Thyroid gland (tissue), 4 donors: ENCODE data around the gene ROBO4.

Source experiments
- CTCF ChIP-seq, 6 experiments: fragments of 200-600 bp in 3 of 6; fragments of 450-650 bp in 3 of 6; sonication (generic) in 3 of 6; IDR thresholded peaks; one replicate each; pipeline ENCODE4 v1.5.1; 2016 to 2019; ENCODE audit warnings: antibody characterized with exemption in 6 of 6, mild to moderate bottlenecking in 2 of 6, inconsistent platforms in 1 of 6, moderate library complexity in 1 of 6
- POLR2A ChIP-seq, 2 donors: fragments of 450-650 bp; IDR thresholded peaks; one replicate each; pipeline ENCODE4 v1.6.1; 2017; ENCODE audit warnings: antibody characterized with exemption in 2 of 2, mild to moderate bottlenecking in 2 of 2, moderate library complexity in 1 of 2

GRCh38 chr11:124887667-124888013 lies 10.0 kb downstream of the ROBO4 start:
- TF ChIP-seq POLR2A (IDR thresholded peaks at IDR 0.05) = no peak
- no peak for TF ChIP-seq CTCF (IDR thresholded peaks at IDR 0.05)
